Suppressor macrophage treated with lipopolysaccharide for 1 hour (primary cell): ENCODE results near the gene RASAL2.
"Not testable (repeated sequence)": the region's sequence is repeated elsewhere in the genome, so short reads cannot be mapped to it uniquely, and the experiment has no call there.

Experiments
- DNase-seq, 3 donors: peaks; one replicate each; pipeline ENCODE4 v3.0.0-alpha.2; 2020 to 2022

The RASAL2 gene

GRCh38 chr1:178165196-178165595, 71.3 kb downstream of the RASAL2 start:
- DNase-seq, result no peak

- peak in 2 of 3 donors; percentile 32 to 54 for DNase-seq
Observed at GRCh38 chr1:178166429-178167024, 72.6 kb downstream of the RASAL2 start.

- DNase-seq, result peak; percentile 59 to 66 (median 63)
Observed at GRCh38 chr1:178168536-178168935, 74.6 kb downstream of the RASAL2 start.

- DNase-seq, result no peak
Observed at GRCh38 chr1:178169649-178170048, 75.7 kb downstream of the RASAL2 start.

- no peak for DNase-seq
Observed at GRCh38 chr1:178172939-178173338, 79.0 kb downstream of the RASAL2 start.

- DNase-seq, result no peak
Observed at GRCh38 chr1:178174539-178174938, 80.6 kb downstream of the RASAL2 start.

GRCh38 chr1:178180405-178180804, 86.5 kb downstream of the RASAL2 start:
- no peak for DNase-seq

- no peak for DNase-seq
Observed at GRCh38 chr1:178183796-178184195, 89.9 kb downstream of the RASAL2 start.

GRCh38 chr1:178188306-178188705, 94.4 kb downstream of the RASAL2 start:
- peak in 2 of 3 donors; percentile 29 to 42 for DNase-seq

GRCh38 chr1:178189814-178190213, 95.9 kb downstream of the RASAL2 start:
- peak; percentile 50 to 59 (median 54) for DNase-seq

GRCh38 chr1:178190881-178191280, 97.0 kb downstream of the RASAL2 start:
- DNase-seq, result no peak

GRCh38 chr1:178192686-178193085, 98.8 kb downstream of the RASAL2 start:
- DNase-seq, result peak; percentile 79 to 88 (median 79)

- no peak for DNase-seq
Observed at GRCh38 chr1:178196631-178197030, 102.7 kb downstream of the RASAL2 start.

GRCh38 chr1:178202095-178202494, 108.2 kb downstream of the RASAL2 start:
- DNase-seq, result peak; percentile 24 to 40 (median 27)

- DNase-seq, result not testable (repeated sequence)
Observed at GRCh38 chr1:178202546-178202945, 108.6 kb downstream of the RASAL2 start.

- not testable (repeated sequence) for DNase-seq
Observed at GRCh38 chr1:178208269-178208856, 114.5 kb downstream of the RASAL2 start.

GRCh38 chr1:178209935-178210334, 116.0 kb downstream of the RASAL2 start:
- DNase-seq, result no peak

- no peak for DNase-seq
Observed at GRCh38 chr1:178218550-178218949, 124.6 kb downstream of the RASAL2 start.

GRCh38 chr1:178220094-178220493, 126.2 kb downstream of the RASAL2 start:
- DNase-seq, result peak; percentile 24 to 49 (median 33)

- no peak for DNase-seq
Observed at GRCh38 chr1:178223289-178223688, 129.4 kb downstream of the RASAL2 start.

GRCh38 chr1:178224358-178224757, 130.5 kb downstream of the RASAL2 start:
- DNase-seq, result no peak

GRCh38 chr1:178230881-178231409, 137.0 kb downstream of the RASAL2 start:
- DNase-seq, result no peak

GRCh38 chr1:178232108-178232507, 138.2 kb downstream of the RASAL2 start:
- DNase-seq, result no peak

GRCh38 chr1:178232949-178233348, 139.0 kb downstream of the RASAL2 start:
- DNase-seq, result no peak

GRCh38 chr1:178237121-178237520, 143.2 kb downstream of the RASAL2 start:
- peak in 2 of 3 donors; percentile 26 to 28 for DNase-seq
